Upper lobe of right lung (tissue), 1 donor: Measurements from ENCODE around the gene PLPP3. TPM values are rescaled to one million over a fixed set of nuclear protein-coding genes. Genes with fewer than 3 reads are reported as not detected.

Experiments
- ATAC-seq: fragments of 200-7000 bp; cut with Tn5 transposase; one replicate; pipeline ENCODE4 v1.9.1; 2020; ENCODE audit warnings: mild to moderate bottlenecking, moderate library complexity
- DNase-seq: peaks from one replicate; pipeline ENCODE4 v3.0.0-alpha.2; 2020
- H3K27ac ChIP-seq: fragments of 200-600 bp; one replicate; pipeline ENCODE4 v1.8.0; 2022
- H3K27me3 ChIP-seq: fragments of 200-600 bp; one replicate; pipeline ENCODE4 v1.8.0; 2022; ENCODE audit warnings: mild to moderate bottlenecking
- H3K36me3 ChIP-seq: fragments of 200-600 bp; one replicate; pipeline ENCODE4 v1.8.0; 2022
- H3K4me1 ChIP-seq: fragments of 200-600 bp; one replicate; pipeline ENCODE4 v1.8.0; 2022
- H3K4me3 ChIP-seq: fragments of 200-600 bp; one replicate; pipeline ENCODE4 v1.8.0; 2022; ENCODE audit warnings: mild to moderate bottlenecking
- H3K9me3 ChIP-seq: fragments of 200-600 bp; one replicate; pipeline ENCODE4 v1.8.0; 2022
- CTCF ChIP-seq: fragments of 200-600 bp; IDR thresholded peaks from one replicate; pipeline ENCODE4 v1.8.0; 2022; ENCODE audit warnings: antibody characterized with exemption
- intact Hi-C: fragments of 100-400 bp; cut with DNase I; formaldehyde crosslinking; loops from one replicate; pipeline ENCODE4 v1.11.0; 2022
- total RNA-seq: library from RNA; stranded (reverse); fragmentation: NEBNext Ultra II Directional; extraction: Animal tissue kit (Norgen Biotek cat#: 25700); gene quantifications from one replicate; pipeline ENCODE4 v1.2.1, GENCODE V29; 2021
- donor health status: DM: no; HTN: yes; CAD: no; lungs with severe emphysema.

PLPP3 gene
- total RNA-seq, 1 donor from 2014 or later: 124 TPM

- H3K36me3 ChIP-seq: peaks cover 24% of the 10 kb centered on the region
- H3K4me3 ChIP-seq: no peak overlapping the region
- DNase-seq (no peak), ATAC-seq (no peak)
- no peak for TF ChIP-seq CTCF
- intact Hi-C loops: no loop called here
- H3K27me3 ChIP-seq: no peaks in the 10 kb centered on the region
- no peaks in the 10 kb centered on the region for H3K9me3 ChIP-seq
- H3K4me1 ChIP-seq: peaks cover 41% of the 10 kb centered on the region
- H3K27ac ChIP-seq: no peak overlapping the region
These were observed 39.8 kb downstream of the PLPP3 start for GRCh38 chr1:56539520-56539931.

- Histone ChIP-seq H3K9me3 (no peaks in the 10 kb centered on the region), H3K36me3 (peaks cover 31% of the 10 kb centered on the region), H3K4me1 (peaks cover 41% of the 10 kb centered on the region), H3K27me3 (no peaks in the 10 kb centered on the region), H3K27ac (no peak overlapping the region), H3K4me3 (no peak overlapping the region)
- TF ChIP-seq CTCF: no peak
- intact Hi-C loops: no loop called here
- ATAC-seq (no peak), DNase-seq (no peak)
These were observed 40.8 kb downstream of the PLPP3 start for GRCh38 chr1:56538532-56538931.

- no peak for ATAC-seq
- no peak overlapping the region for H3K27ac ChIP-seq
These were observed 41.7 kb downstream of the PLPP3 start for GRCh38 chr1:56537660-56538059.

GRCh38 chr1:56535939-56536338 is 43.4 kb downstream of the PLPP3 start:
- no peak for TF ChIP-seq CTCF
- DNase-seq (no peak), ATAC-seq (peak; percentile 48)
- peaks cover 35% of the 10 kb centered on the region for H3K4me1 ChIP-seq
- H3K9me3 ChIP-seq: no peaks in the 10 kb centered on the region
- no peak overlapping the region for H3K4me3 ChIP-seq
- H3K27ac ChIP-seq: no peak overlapping the region
- H3K27me3 ChIP-seq: no peaks in the 10 kb centered on the region
- peaks cover 35% of the 10 kb centered on the region for H3K36me3 ChIP-seq
- intact Hi-C loops: no loop called here

More at GRCh38 chr1:56537660-56538059, 41.7 kb downstream of the PLPP3 start:
- no peak for DNase-seq
- TF ChIP-seq CTCF: no peak
- Histone ChIP-seq H3K27me3 (no peaks in the 10 kb centered on the region), H3K9me3 (no peaks in the 10 kb centered on the region), H3K4me3 (no peak overlapping the region), H3K4me1 (peaks cover 41% of the 10 kb centered on the region), H3K36me3 (peaks cover 35% of the 10 kb centered on the region)
- intact Hi-C loops: no loop called here

GRCh38 chr1:56535362-56535761 is 44.0 kb downstream of the PLPP3 start:
- Histone ChIP-seq H3K9me3 (no peaks in the 10 kb centered on the region), H3K27me3 (no peaks in the 10 kb centered on the region), H3K36me3 (peaks cover 35% of the 10 kb centered on the region), H3K4me1 (peaks cover 29% of the 10 kb centered on the region), H3K4me3 (no peak overlapping the region), H3K27ac (no peak overlapping the region)
- intact Hi-C loops: no loop called here
- DNase-seq: no peak
- ATAC-seq: no peak
- TF ChIP-seq CTCF: no peak

GRCh38 chr1:56534130-56534651 is 45.2 kb downstream of the PLPP3 start:
- DNase-seq (no peak), ATAC-seq (no peak)
- Histone ChIP-seq H3K27me3 (no peaks in the 10 kb centered on the region), H3K27ac (no peak overlapping the region), H3K4me1 (peaks cover 19% of the 10 kb centered on the region), H3K4me3 (no peak overlapping the region), H3K9me3 (no peaks in the 10 kb centered on the region), H3K36me3 (peaks cover 38% of the 10 kb centered on the region)
- intact Hi-C loops: no loop called here
- TF ChIP-seq CTCF: no peak
